Inferior parietal cortex (tissue), 1 donor: ENCODE results near the gene KITLG.
"Not testable (repeated sequence)": the region's sequence is repeated elsewhere in the genome, so short reads cannot be mapped to it uniquely, and the experiment has no call there.

Experiments used
- DNase-seq: peaks from one replicate; pipeline ENCODE4 v3.0.0-alpha.2; 2016; ENCODE audit errors: extremely low spot score

The KITLG gene

DNA sequence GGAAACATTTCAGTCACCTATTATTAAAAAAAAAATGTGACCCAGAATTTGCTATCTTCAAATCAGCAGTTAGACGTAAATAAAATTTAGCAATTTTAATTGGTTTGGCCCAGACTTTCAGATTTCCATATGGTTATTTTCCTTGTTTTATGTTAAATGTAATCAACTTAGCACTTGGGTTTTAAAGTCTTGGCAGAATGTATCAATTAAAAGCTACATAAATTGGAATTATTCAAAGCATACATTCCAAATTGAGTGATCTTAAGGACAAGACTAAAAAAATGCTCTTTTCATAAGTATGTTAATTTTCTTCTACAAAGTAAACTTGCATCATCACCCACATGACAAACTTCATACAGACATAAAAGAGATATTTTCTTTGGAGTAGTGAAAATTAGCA, 3.4 kb downstream of the KITLG start:
- DNase-seq, result no peak

DNA sequence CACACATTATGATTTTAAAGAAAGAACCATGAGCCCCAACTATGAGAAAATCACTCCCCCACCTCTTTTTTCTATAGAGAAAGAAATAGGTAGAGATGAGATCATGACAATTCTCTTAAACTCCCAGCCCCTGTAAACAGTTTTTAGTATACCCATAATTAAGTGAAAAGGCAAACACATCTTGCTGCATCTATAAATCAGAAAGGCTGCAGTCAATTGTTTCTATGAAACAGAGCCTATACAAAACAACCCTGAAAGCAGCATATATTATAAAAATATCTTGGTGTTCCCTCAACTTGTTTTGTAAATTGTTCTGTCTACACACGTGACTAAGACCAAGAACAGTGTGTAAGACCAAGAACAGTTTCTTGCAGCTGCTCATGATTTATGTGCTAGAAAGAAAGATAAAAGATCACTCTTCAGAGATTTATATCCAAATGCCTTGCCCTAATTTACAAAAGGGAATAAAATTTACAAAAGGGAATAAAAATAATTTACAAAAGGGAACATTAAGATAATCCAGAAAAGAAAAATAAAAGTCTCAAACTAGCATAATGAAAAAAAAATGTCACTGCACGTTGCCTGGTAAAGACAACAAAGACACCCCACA, 4.8 kb downstream of the KITLG start:
- DNase-seq, result no peak

DNA sequence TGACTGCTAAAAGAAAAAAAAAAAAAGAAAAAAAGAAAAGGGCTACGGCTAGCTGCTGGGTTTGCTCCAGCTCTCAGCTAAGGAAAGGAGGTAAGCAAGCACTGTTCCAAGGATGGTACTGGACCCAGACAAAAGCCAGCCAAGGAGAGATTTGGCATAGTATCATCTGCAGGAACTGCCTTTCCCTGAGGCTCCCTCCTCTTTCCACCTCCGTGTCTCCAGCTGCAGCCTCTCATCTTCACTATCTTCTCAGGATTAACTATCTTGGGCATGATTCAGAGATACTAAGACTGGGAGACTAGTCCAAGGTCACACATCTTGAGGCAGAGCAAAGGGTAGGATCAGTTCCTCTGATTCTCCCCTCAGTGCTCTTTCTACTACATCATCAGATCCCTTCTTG, 6.0 kb downstream of the KITLG start:
- no peak for DNase-seq

DNA sequence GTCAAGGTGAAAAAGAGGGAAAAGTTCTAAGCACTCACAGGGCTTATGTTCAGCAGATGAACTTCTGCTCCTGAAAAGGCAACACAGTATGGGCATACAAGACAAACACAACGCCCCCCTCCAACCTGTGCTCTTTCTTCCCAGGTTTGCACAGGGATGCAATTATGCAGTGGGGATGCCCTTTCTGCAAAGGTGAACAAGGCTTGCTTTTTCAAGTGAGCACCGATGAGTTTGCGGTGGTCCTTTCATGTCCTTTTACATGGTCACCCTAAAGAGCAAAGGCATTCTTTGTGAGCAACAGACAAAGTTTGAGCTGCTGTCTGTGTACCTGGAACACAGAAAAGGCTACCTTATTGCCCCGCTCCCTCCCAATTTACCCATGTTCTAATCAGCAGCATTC, 6.7 kb downstream of the KITLG start:
- DNase-seq, result no peak

DNA sequence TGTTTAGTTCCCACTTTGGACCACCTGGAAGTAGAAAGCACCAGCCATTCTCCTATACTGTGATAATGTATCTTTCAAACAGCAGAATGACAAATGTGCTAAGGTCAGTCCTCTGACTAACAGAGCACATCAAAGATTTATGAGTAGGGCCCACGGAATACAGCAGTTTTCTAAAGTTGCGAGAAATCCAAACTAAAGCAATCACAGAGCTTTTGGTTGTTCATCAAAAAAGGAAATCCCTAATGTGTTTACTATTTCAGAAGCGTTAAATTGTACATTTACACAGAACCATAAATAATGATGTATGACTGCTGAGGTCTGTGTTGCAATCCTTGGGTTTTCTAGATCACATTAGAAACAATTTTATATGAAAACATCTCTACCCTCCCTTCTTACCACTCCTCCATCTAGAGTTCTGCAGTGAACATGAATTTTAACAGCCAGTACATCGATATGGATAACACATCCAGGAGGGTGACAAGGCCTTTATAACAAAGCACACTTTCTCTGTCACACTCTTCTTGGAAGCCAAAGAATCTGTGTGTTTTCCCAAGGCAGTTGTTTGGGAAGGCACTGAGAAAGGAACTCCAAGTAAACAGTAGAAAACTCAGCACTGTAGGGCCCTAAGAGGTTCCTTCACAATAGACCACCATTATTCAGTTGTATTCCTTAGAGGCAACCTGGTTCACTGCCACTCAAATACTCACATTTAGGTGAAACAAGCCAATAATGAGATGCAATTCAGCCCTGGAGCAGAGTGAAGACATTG, 7.3 kb downstream of the KITLG start:
- DNase-seq, result no peak

DNA sequence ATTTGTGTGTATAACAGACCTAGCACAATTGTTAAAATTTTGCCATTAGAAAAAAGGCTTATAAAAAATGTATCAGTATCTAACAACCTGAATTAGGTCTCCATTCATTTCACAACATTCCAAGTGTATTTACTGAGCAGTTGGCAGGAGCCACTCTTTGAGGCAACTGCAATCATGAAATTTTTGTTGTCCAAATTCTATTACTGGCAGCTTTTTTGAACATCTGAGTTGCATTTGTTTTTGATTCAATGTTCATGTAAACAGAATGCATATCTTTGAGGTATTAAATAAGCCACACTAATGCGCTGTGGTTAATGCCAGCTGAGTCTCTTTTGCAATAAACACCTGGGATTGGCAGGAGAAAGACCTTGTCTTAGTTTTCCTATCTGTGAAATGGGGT, 8.7 kb downstream of the KITLG start:
- no peak for DNase-seq

DNA sequence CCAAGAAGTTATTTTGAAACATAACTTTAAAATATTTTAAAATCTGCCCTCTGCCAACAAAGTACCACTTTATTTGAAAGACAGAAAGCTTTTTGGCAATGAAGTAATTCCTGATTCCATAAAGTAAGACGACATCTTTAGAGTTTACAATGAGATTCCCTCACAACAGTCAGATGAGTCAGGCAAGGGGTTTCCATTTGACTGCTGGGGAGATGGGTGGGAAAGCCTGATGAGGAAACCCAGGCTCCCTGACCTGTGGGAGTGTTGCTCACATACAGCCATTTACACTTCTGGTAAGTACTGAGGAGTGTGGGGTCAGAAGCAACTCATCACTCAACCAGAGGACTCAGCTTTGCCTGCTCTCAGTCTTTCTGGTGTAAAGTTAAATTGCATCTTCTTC, 10.2 kb downstream of the KITLG start:
- no peak for DNase-seq

DNA sequence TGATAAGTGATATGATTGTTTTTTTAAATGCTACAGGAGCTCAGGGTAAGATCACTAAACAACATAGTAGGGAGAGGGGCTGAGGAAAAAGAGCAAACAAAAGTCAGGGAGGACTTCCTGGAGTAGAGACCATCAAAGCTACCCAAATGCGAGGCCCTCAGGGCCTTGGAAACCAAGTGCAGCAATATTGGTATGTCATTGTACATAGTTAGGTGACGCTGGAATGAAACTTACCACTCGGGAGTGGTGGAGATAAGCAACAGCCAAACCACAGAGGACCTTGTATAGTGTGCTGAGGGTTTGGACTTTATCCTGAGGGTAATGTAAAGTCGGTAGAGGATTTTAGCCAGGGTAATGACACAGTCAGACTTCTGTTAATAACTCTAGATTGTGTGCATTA, 13.8 kb downstream of the KITLG start:
- no peak for DNase-seq

DNA sequence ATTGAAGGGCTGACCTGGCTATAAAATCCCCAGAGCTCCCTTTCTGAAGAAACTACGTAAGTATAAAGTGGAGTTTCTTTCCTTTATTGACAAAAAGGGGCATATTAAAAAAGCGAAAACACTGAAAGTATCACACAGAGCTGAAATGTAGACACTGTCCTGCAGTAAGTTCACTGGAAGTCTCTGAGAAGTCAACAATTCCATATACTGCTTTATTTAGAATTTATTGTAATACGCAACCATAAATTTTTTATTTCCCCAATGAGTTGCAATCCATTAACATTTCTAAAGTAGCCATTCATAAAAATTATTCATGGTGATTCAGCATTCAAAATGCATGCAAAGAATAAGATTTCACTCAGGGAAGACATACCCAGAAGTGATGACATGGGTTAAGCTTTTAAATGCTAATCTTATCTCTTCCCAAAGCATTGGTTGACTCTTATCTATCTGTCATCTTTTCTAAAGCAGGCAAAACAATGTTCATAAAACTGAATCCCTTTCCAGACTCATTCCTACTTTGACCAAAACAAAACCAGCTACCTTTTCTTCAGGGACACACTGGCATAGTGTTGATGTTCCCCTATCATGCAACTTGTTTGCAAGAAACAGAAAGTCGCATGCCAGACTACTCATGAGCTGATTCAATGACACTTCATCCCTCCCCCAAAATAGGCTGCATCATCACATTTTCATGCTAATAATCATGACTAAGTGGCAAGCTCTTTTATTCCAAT, 17.3 kb downstream of the KITLG start:
- no peak for DNase-seq

DNA sequence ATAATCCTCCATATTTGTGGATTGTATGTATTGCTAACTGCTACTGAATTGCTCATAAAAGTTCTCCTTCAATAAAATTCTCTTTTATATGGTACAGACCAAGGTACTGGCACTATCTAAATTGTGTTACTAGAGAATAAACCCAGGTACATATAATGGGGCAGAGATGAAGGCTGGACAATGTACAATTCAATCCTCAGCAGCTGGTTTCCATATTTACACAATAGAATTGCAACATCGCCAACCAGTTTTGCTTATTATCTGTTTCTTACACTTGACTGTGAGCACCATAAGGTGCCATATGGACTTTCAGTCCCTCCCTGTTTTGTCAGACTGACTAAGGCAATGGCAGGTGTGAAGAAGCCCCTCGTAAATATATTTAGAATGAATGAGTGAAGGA, 18.1 kb downstream of the KITLG start:
- DNase-seq, result no peak

DNA sequence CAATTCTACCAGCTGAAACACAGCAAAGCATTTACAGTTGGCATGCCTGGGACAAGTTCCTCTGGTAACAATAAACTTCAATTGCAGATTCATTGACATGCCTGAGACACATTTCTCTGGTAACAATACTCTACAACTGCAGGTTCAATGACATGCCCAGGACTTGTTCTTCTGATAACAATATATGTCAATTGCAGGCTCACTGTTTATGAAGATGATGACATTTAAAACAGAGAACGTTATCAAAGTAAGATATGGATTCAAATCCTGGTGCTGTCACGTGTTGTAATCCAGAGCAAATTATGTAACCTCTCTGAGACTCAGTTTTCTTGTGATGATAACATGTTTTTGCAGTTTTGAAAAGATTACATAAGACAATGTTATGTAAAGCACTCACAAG, 20.5 kb downstream of the KITLG start:
- DNase-seq, result no peak

DNA sequence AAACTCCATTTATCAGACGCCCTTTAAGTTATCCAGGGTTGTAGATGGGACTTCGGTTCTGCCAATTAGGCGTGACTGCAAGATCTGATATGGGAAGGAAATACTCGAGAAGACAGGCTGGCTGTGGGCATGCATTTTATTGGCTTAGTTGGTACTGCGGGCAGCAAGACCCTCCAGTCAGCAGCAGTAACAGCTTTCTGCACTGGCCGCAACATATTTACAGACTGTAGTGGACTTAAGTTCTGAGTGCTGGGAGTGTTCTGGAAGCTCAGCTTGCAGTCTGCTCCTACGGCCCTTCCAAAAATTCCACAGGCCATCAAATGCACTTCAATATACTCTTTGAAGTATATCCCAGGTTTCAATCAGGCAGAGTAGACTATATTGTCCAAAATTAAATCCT, 21.1 kb downstream of the KITLG start:
- no peak for DNase-seq

DNA sequence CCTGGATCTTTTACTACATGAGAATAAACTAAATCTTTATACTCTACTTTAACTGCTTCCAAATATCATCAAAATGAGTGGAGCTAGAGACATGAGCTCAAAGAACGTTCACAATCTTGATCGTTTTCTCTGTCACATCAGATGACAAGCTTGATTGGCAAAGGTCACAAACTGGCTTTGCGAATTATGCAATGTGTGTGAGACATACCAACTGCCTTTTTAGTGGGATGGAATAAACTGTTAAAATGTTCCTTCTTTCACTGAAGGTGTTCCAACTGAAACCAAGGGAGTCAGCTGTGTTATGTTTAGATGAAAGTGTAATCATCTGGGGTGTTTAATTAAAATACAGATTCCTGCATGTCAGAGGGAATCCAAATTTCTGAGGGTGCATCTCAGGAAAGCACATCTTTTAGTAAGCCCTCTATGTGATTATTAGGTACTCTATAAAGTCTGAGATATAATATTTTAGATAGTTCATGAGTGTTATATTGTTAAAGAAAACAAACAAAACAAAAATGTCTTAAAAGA, 21.9 kb downstream of the KITLG start:
- DNase-seq, result no peak

DNA sequence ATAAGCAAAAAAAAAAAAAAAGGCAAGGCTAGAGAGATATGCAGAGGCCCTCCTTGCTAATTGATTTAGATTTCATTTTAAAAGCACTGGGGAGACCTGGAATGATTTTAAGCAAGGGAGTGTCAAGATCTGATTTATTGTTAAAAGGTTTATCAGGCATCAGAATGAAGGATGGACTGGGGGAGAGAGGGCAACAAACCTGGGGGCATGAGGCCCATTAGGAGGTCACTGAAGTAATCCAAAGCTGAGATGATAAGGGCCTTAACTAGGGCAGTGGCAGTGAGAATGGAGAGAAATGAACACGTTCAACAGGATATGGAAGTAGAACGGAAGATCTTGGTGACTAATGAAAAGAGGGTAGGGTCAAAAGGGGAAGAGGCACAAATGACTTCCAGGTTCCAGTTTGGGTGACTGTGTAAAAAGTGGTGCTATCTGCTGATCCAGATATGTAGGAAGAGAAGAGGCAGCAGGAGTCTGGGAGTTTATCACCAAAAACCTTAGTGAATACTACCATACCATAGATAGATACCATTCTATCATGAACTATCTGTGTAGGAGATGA, 24.0 kb downstream of the KITLG start:
- no peak for DNase-seq

DNA sequence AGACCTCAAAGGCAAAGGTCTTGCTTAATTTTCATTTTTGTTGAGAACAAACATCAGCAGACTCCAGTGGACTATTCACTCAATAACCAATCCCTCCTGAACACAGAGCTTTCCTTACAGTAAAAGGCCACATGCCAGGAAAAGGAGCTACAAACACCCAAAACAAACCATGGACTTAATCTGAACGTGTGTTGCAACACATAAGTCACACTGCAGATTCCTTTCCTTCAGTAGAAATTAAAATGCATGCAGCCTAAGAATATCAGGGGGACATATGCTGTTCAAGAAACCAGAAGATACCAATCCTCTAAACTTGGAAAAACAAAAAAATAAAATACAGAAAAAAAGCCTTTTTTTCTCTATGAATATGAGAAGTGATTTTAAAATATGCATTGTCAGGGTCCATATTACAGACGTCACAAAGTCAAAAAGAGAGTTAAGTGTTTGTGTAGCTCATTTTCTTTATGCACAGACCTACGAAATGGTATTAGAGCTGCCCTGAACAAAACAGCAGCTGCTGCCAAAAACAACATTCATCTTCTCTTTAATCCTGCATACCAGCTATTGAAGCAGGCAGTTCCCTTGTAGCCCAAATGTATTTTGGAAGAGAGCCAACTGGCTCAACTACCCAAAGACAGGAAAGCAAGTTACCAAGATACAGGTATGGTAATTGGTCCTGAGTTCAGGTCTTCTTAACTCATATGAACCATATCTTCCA, 26.2 kb downstream of the KITLG start:
- no peak for DNase-seq

DNA sequence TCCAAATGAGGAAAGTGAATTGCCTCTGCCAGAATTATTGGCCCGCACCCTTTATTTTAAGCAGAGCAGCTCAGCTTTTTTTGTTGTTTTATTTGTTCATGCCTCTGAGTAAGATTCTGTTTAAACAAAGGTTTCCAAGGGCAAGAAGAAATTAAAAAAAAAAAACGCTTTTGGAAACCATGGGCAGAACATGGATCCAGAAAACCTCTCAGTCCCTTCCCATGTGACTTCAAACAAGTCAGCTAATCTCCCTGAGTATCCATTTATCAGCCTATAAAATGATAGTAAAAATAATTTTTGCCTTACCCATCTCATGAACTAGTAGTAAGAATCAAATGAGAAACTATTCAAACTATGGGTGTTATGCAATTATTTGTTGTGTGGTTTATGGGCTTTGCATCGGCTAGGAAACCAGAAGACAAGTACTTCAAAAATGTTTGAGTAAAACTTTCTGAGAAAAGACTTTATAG, 27.6 kb downstream of the KITLG start:
- no peak for DNase-seq

DNA sequence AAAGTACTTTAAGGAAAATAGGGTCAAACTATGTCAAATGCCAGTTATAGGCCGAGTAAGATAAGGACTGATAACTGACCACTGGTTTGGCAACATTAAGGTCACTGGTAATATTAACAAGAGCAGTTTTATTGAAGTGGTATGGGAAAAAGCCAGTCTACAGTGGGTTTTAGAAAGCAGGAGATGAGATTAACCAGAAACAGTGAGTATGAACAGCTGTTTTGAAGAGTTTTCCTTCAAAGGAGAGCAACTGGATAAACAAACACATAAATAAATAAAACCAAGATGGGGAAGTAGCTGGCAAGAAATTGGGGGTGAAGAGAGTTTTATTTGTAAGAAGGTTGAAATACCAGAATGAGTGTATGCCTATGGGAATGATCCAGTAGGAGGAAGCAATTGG, 30.3 kb downstream of the KITLG start:
- no peak for DNase-seq

DNA sequence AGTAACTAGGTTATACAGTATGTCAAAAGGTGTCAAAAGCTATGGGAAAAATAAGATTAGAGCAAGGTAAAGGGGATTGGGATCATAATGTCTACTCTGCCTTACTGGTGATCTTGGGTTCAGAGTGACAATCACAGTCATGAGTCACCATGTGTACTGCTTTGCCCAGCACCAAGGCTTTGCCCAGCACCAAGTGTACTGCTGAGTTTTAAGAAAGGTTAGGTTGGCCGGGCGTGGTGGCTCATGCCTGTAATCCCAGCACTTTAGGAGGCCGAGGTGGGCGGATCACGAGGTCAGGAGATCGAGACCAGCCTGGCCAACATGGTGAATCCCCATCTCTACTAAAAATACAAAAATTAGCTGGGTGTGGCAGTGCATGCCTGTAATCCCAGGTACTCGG, 32.3 kb downstream of the KITLG start:
- DNase-seq, result not testable (repeated sequence)

DNA sequence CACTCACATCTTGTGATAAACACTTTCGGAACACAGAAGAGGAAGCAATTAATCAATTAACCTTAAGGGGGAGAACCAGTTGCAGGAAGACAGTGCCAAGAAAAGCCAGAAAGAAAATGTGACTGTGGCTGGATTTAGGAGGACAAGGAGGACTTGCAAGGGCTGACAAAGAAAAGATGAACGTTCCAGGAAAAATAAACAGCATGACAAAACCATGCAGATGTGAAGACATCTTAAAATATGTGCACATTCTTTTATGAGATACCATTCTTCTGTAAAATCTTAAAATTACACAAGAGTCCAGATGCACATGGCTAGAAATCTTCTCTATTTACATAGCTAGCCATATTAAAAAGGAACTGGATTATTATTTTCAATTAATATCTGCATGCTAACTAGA, 33.4 kb downstream of the KITLG start:
- DNase-seq, result no peak

DNA sequence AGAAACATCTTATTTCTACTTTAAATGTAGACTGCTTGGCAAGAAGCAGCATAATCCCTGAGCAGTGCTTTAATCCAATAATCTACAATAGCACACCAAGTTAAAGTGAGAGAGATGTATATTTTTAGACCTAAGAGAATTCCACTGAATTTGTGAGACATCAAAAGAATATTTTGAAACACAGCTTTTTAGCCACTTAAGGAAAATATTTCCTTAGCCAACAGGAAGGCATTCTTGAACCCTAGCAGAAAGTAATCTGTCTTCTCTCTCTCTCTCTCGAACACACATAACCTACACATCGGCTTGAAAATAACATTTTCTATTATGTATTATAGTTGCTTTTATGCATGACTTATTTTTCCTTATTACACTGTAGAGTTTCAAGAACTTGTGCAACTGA, 34.0 kb downstream of the KITLG start:
- DNase-seq, result no peak
